GM18868 (cell line): ENCODE measurements around the gene CNPPD1.

Experiments used
- ATAC-seq: cut with Tn5 transposase; IDR thresholded peaks from one replicate; pipeline ENCODE4 v1.9.1; 2021; ENCODE audit warnings: mild to moderate bottlenecking, moderate library complexity; ENCODE audit not compliant: unreplicated experiment

Gene CNPPD1

GRCh38 chr2:219176818-219177551 lies at the start of gene CNPPD1:
TSS of gene CNPPD1 (minus strand) at chr2:219176925. CDS start at chr2:219176828, 97 bp downstream.
- peak; percentile 69 for ATAC-seq

GRCh38 chr2:219225350-219225749 lies 48.6 kb upstream of the CNPPD1 start:
- no peak for ATAC-seq

GRCh38 chr2:219223831-219224610 lies 47.3 kb upstream of the CNPPD1 start:
- no peak for ATAC-seq

- ATAC-seq = no peak
Observed at GRCh38 chr2:219221957-219222518, 45.3 kb upstream of the CNPPD1 start.

GRCh38 chr2:219220652-219221402 lies 44.1 kb upstream of the CNPPD1 start:
- ATAC-seq = no peak

GRCh38 chr2:219219784-219220532 lies 43.2 kb upstream of the CNPPD1 start:
- no peak for ATAC-seq

GRCh38 chr2:219218732-219219701 lies 42.3 kb upstream of the CNPPD1 start, which contains the start of gene ABCB6:
TSS of gene ABCB6 (minus strand) at chr2:219218958. CDS start at chr2:219218673, 285 bp downstream.
- peak; percentile 75 for ATAC-seq

- peak; percentile 25 for ATAC-seq
Observed at GRCh38 chr2:219218217-219218731, 41.5 kb upstream of the CNPPD1 start.

- ATAC-seq = no peak
Observed at GRCh38 chr2:219216535-219216915, 39.8 kb upstream of the CNPPD1 start.

GRCh38 chr2:219215871-219216534 lies 39.3 kb upstream of the CNPPD1 start:
- ATAC-seq = no peak

GRCh38 chr2:219214786-219215185 lies 38.1 kb upstream of the CNPPD1 start:
- ATAC-seq = no peak

GRCh38 chr2:219214141-219214540 lies 37.4 kb upstream of the CNPPD1 start:
- no peak for ATAC-seq

- no peak for ATAC-seq
Observed at GRCh38 chr2:219213486-219214071, 36.9 kb upstream of the CNPPD1 start.

GRCh38 chr2:219213026-219213415 lies 36.3 kb upstream of the CNPPD1 start:
- no peak for ATAC-seq

GRCh38 chr2:219210886-219211362 lies 34.2 kb upstream of the CNPPD1 start:
- ATAC-seq = no peak

GRCh38 chr2:219210196-219210885 lies 33.6 kb upstream of the CNPPD1 start:
- no peak for ATAC-seq
